Naive thymus-derived CD4-positive, alpha-beta T cell (primary cell): ENCODE results near the gene HRAS. TPM values are rescaled to one million over a fixed set of nuclear protein-coding genes. Genes with fewer than 3 reads are reported as not detected.
A peak's percentile ranks its signal among the peaks of the same experiment; 100 is the strongest.

Experiments used
- ATAC-seq: fragments of 150-1000 bp; cut with Tn5 transposase; 2 replicates; pipeline ENCODE4 v1.10.0; 2021; ENCODE audit warnings: mild to moderate bottlenecking, moderate library complexity
- CTCF ChIA-PET: fragments of 350-600 bp; sonication (Branson Sonifier 250); formaldehyde crosslinking; loops from one replicate; lab custom pipeline; 2021; ENCODE audit warnings: antibody characterized with exemption; lab: Charles Lee
- POLR2A ChIA-PET: fragments of 350-600 bp; sonication (Branson Sonifier 250); formaldehyde crosslinking; loops from one replicate; lab custom pipeline; 2021; ENCODE audit warnings: antibody characterized with exemption, inconsistent platforms; lab: Charles Lee
- DNase-seq, 9 donors: peaks; one replicate each; pipeline versions ENCODE4 v3.0.0 to v3.0.0-alpha.2; 2020 to 2022; ENCODE audit warnings: mixed read lengths in 1 of 9
- H3K27ac ChIP-seq: one replicate; pipeline ENCODE4 v1.7.0; 2013; ENCODE audit warnings: mild to moderate bottlenecking, low read depth, low read length, moderate library complexity
- H3K27me3 ChIP-seq, 2 donors: one replicate each; pipeline ENCODE4 v1.7.0; 2013; ENCODE audit warnings: low read length in 2 of 2, mild to moderate bottlenecking in 2 of 2, moderate library complexity in 2 of 2; ENCODE audit not compliant: control insufficient read depth in 2 of 2, insufficient read depth in 2 of 2
- H3K36me3 ChIP-seq, 3 experiments: 1 replicate in 2 of 3; 2 replicates in 1 of 3; pipeline ENCODE4 v1.7.0; 2013; ENCODE audit warnings: low read length in 3 of 3, mild to moderate bottlenecking in 3 of 3, moderate library complexity in 1 of 3; ENCODE audit not compliant: insufficient read depth in 3 of 3, control insufficient read depth in 2 of 3
- H3K4me1 ChIP-seq, 2 donors: one replicate each; pipeline ENCODE4 v1.7.0; 2013; ENCODE audit warnings: low read length in 2 of 2, mild to moderate bottlenecking in 2 of 2, moderate library complexity in 1 of 2; ENCODE audit not compliant: control insufficient read depth in 2 of 2, insufficient read depth in 2 of 2
- H3K4me3 ChIP-seq: 2 replicates; pipeline ENCODE4 v1.7.0; 2013; ENCODE audit warnings: mild to moderate bottlenecking, low read length
- H3K9me3 ChIP-seq, 3 experiments: 1 replicate in 2 of 3; 2 replicates in 1 of 3; pipeline ENCODE4 v1.7.0; 2013; ENCODE audit warnings: low read length in 3 of 3; ENCODE audit not compliant: control insufficient read depth in 2 of 3
- H3K27ac Mint-ChIP-seq, 9 donors: one replicate each; pipeline ENCODE4 v1.8.0; 2020 to 2022; ENCODE audit warnings: mixed read lengths in 9 of 9, mild to moderate bottlenecking in 8 of 9, moderate library complexity in 5 of 9, inconsistent platforms in 2 of 9
- H3K27me3 Mint-ChIP-seq, 5 donors: one replicate each; pipeline ENCODE4 v1.8.0; 2021 to 2022; ENCODE audit warnings: mixed read lengths in 5 of 5, mild to moderate bottlenecking in 1 of 5
- H3K36me3 Mint-ChIP-seq, 5 donors: one replicate each; pipeline ENCODE4 v1.8.0; 2020 to 2022; ENCODE audit warnings: mixed read lengths in 5 of 5, mild to moderate bottlenecking in 3 of 5, inconsistent platforms in 1 of 5
- H3K4me1 Mint-ChIP-seq, 7 donors: one replicate each; pipeline ENCODE4 v1.8.0; 2020 to 2022; ENCODE audit warnings: mixed read lengths in 7 of 7, mild to moderate bottlenecking in 3 of 7, inconsistent platforms in 1 of 7
- H3K4me3 Mint-ChIP-seq, 10 donors: one replicate each; pipeline ENCODE4 v1.8.0; 2020 to 2022; ENCODE audit warnings: mild to moderate bottlenecking in 10 of 10, mixed read lengths in 10 of 10, moderate library complexity in 6 of 10, inconsistent platforms in 2 of 10
- H3K9me3 Mint-ChIP-seq, 11 donors: one replicate each; pipeline ENCODE4 v1.8.0; 2020 to 2022; ENCODE audit warnings: mixed read lengths in 11 of 11, mild to moderate bottlenecking in 4 of 11, inconsistent platforms in 1 of 11, moderate library complexity in 1 of 11
- intact Hi-C, 2 donors: fragments of 100-400 bp; cut with micrococcal nuclease; formaldehyde crosslinking; loops; one replicate each; pipeline ENCODE4 v1.15.1; 2023
- polyA plus RNA-seq, 2 donors: library from polyadenylated mRNA; unstranded; fragments of 300-500 nt; fragmentation: Illumina TruSeq; gene quantifications; one replicate each; pipeline ENCODE4 v1.2.3, GENCODE V29; 2021
- total RNA-seq, 6 experiments: library from RNA in 5 of 6; stranded (reverse) in 5 of 6; gene quantifications; 1 replicate in 5 of 6; 2 replicates in 1 of 6; pipeline ENCODE4 v1.2.3 and lab custom pipeline; 2021 to 2026

HRAS gene
- total and polyA plus RNA-seq, 7 experiments from 2014 or later = 12.6 to 52.0 (median 29.0) TPM

- H3K4me1 ChIP-seq = peaks cover 20 to 21% of the 10 kb centered on the region in 2 donors
- POLR2A ChIA-PET = interaction anchor here (1.0 to 4.0 kb wide), 4 partner anchors 17 to 330 kb away, joined by 3 to 26 read pairs (median 8); partner anchors contain the start of genes BET1L, RIC8A and RNH1
- Mint-ChIP-seq H3K27ac (peak overlapping the region in 5 of 9 donors; percentile 49 to 85 (median 69)), H3K4me1 (peaks cover 5 to 16% (median 11%) of the 10 kb centered on the region in 7 donors), H3K27me3 (no peaks in the 10 kb centered on the region), H3K4me3 (peak overlapping the region; percentile 48 to 95 (median 59)), H3K36me3 (peaks cover 0 to 2% (median 0%) of the 10 kb centered on the region in 5 donors), H3K9me3 (no peaks in the 10 kb centered on the region)
- no peak for DNase-seq
- intact Hi-C loops = loop anchor here (1.0 to 5.0 kb wide), 10 partner anchors 17 to 259 kb away; partner anchors contain the start of genes DEAF1 (in 2 of the 2), LMNTD2 (in 2 of the 2), RASSF7 (in 2 of the 2) and TMEM80 (in 2 of the 2)
- H3K9me3 ChIP-seq = no peaks in the 10 kb centered on the region
- peak overlapping the region; percentile 66 for H3K4me3 ChIP-seq
- CTCF ChIA-PET = interaction anchor here (2.5 kb wide), 1 partner anchor 19 kb away, joined by 7 read pairs; no protein-coding TSS in a partner anchor
- H3K36me3 ChIP-seq = peaks cover 0 to 11% (median 0%) of the 10 kb centered on the region in 3 experiments
- no peaks in the 10 kb centered on the region for H3K27me3 ChIP-seq
- peak overlapping the region; percentile 60 for H3K27ac ChIP-seq
- ATAC-seq = no peak
Measured at GRCh38 chr11:537622-538430, 2.5 kb upstream of the HRAS start.

GRCh38 chr11:536841-537621, 1.7 kb upstream of the HRAS start, which contains the start of gene LRRC56:
LRRC56 (plus strand) TSS chr11:537527; CDS start chr11:540685, 3,158 bp downstream.
- Histone ChIP-seq H3K27ac (peak within 1 kb of the TSS; percentile 75), H3K27me3 (no peaks in the 10 kb centered on the region), H3K4me1 (peaks cover 20 to 21% of the 10 kb centered on the region in 2 donors), H3K36me3 (peaks cover 0 to 19% (median 0%) of the 10 kb centered on the region in 3 experiments), H3K9me3 (no peaks in the 10 kb centered on the region), H3K4me3 (peak within 1 kb of the TSS; percentile 66)
- peak within 1 kb of the TSS; percentile 84 to 96 (median 91) for H3K27ac Mint-ChIP-seq
- ATAC-seq (peak; percentile 53), DNase-seq (peak; percentile 74 to 92 (median 77))
- peaks cover 0 to 3% (median 0%) of the 10 kb centered on the region in 5 donors for H3K36me3 Mint-ChIP-seq
- H3K4me3 Mint-ChIP-seq = peak within 1 kb of the TSS; percentile 87 to 97 (median 91)
- ChIA-PET CTCF (interaction anchor here (1.1 to 2.5 kb wide), 2 partner anchors 19 to 190 kb away, joined by 4 to 7 read pairs; no protein-coding TSS in a partner anchor), POLR2A (interaction anchor here (1.0 to 4.0 kb wide), 12 partner anchors 9 to 330 kb away, joined by 3 to 26 read pairs (median 4); partner anchors contain the start of genes BET1L, DEAF1, IRF7 and RIC8A)
- no peaks in the 10 kb centered on the region for H3K9me3 Mint-ChIP-seq
- intact Hi-C loops = loop anchor here (1.0 to 5.0 kb wide), 10 partner anchors 18 to 260 kb away; partner anchors contain the start of genes DEAF1 (in 2 of the 2), LMNTD2 (in 2 of the 2), RASSF7 (in 2 of the 2) and TMEM80 (in 2 of the 2)
- no peaks in the 10 kb centered on the region for H3K27me3 Mint-ChIP-seq
- peaks cover 5 to 16% (median 11%) of the 10 kb centered on the region in 7 donors for H3K4me1 Mint-ChIP-seq

- CTCF ChIA-PET = no interaction called here
- Histone ChIP-seq H3K4me1 (peaks cover 20 to 21% of the 10 kb centered on the region in 2 donors), H3K36me3 (peaks cover 0 to 30% (median 0%) of the 10 kb centered on the region in 3 experiments), H3K27ac (peak overlapping the region; percentile 71), H3K9me3 (no peaks in the 10 kb centered on the region), H3K4me3 (no peak overlapping the region), H3K27me3 (no peaks in the 10 kb centered on the region)
- peak; percentile 31 for ATAC-seq
- no peaks in the 10 kb centered on the region for H3K9me3 Mint-ChIP-seq
- no peak overlapping the region for H3K27ac Mint-ChIP-seq
- intact Hi-C loops = loop anchor here (1.0 to 5.0 kb wide), 9 partner anchors 17 to 328 kb away; partner anchors contain the start of genes BET1L (in 2 of the 2), RIC8A (in 2 of the 2), DEAF1 (in 1 of the 2) and PTDSS2 (in 1 of the 2)
- H3K4me1 Mint-ChIP-seq = peaks cover 5 to 16% (median 11%) of the 10 kb centered on the region in 7 donors
- POLR2A ChIA-PET = interaction anchor here (0.6 to 4.0 kb wide), 14 partner anchors 18 to 255 kb away, joined by 3 to 26 read pairs (median 4); partner anchors contain the start of genes DEAF1, IRF7, PHRF1 and RNH1
- peaks cover 0 to 4% (median 0%) of the 10 kb centered on the region in 5 donors for H3K36me3 Mint-ChIP-seq
- peak overlapping the region in 1 of 10 donors; percentile 95 for H3K4me3 Mint-ChIP-seq
- no peak for DNase-seq
- no peaks in the 10 kb centered on the region for H3K27me3 Mint-ChIP-seq
Measured at GRCh38 chr11:535210-535518, 212 bp downstream of the HRAS start.

DNA sequence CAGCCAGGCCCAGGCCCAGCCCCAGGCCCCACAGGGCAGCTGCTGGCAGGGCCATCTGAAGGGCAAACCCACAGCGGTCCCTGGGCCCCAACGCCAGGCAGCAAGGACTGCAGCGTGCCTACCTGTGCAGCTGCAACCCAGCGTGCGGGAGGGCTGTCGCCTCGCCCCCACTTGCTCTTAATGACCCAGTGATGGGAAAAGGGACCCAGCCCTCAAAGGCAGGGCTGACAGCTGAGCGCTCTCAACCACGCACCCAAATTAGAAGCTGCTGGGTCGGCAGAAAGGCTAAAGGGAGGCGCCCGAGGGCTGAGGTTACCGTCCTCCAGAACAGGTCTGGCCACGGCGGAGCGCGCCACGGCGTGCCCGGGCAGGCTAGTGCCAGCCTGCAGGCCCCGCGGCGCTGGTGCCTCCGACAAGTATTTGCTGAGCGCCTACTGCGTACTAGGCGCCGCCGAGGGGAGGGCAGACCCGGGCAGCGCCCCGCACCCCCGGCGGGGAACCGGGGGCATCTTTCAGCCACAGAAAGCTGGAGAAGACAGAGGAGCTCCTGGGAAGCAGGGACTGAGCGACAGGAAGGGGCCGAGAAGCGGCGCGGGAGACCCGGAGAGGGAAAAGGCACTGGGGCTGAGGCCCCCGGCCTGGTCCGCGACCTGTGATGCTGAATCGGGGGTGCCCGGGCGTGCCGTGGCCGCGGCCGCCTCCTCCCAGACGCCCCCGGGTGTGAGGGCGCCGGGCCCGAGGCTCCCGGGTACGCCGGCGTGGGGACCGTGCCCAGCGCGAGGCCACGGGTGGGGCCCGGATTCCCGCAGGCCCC, 773 bp downstream of the HRAS start:
- no peaks in the 10 kb centered on the region for H3K9me3 ChIP-seq
- no peaks in the 10 kb centered on the region for H3K27me3 ChIP-seq
- ChIA-PET POLR2A (interaction anchor here (0.6 to 4.0 kb wide), 7 partner anchors 11 to 274 kb away, joined by 3 to 26 read pairs (median 4); partner anchors contain the start of gene RNH1), CTCF (no interaction called here)
- peaks cover 0 to 30% (median 0%) of the 10 kb centered on the region in 3 experiments for H3K36me3 ChIP-seq
- H3K4me1 Mint-ChIP-seq = peaks cover 5 to 16% (median 11%) of the 10 kb centered on the region in 7 donors
- H3K4me3 ChIP-seq = peak overlapping the region; percentile 59
- ATAC-seq (no peak), DNase-seq (peak in 5 of 9 donors; percentile 30 to 38 (median 34))
- H3K9me3 Mint-ChIP-seq = no peaks in the 10 kb centered on the region
- peak overlapping the region; percentile 71 for H3K27ac ChIP-seq
- H3K4me3 Mint-ChIP-seq = peak overlapping the region; percentile 45 to 83 (median 71)
- H3K36me3 Mint-ChIP-seq = peaks cover 0 to 6% (median 0%) of the 10 kb centered on the region in 5 donors
- intact Hi-C loops = loop anchor here (1.0 to 5.0 kb wide), 9 partner anchors 16 to 327 kb away; partner anchors contain the start of genes BET1L (in 2 of the 2), RIC8A (in 2 of the 2), DEAF1 (in 1 of the 2) and PTDSS2 (in 1 of the 2)
- H3K27ac Mint-ChIP-seq = peak overlapping the region in 3 of 9 donors; percentile 17 to 56 (median 49)
- no peaks in the 10 kb centered on the region for H3K27me3 Mint-ChIP-seq
- peaks cover 20 to 21% of the 10 kb centered on the region in 2 donors for H3K4me1 ChIP-seq

GRCh38 chr11:533586-534395, 1.6 kb downstream of the HRAS start:
- DNase-seq (no peak), ATAC-seq (no peak)
- Histone ChIP-seq H3K4me3 (no peak overlapping the region), H3K4me1 (peaks cover 20 to 21% of the 10 kb centered on the region in 2 donors), H3K36me3 (peaks cover 0 to 30% (median 0%) of the 10 kb centered on the region in 3 experiments), H3K27me3 (no peaks in the 10 kb centered on the region), H3K9me3 (no peaks in the 10 kb centered on the region), H3K27ac (peak overlapping the region; percentile 71)
- POLR2A ChIA-PET = interaction anchor here (0.7 to 4.0 kb wide), 6 partner anchors 12 to 275 kb away, joined by 4 to 26 read pairs (median 4); partner anchors contain the start of gene RNH1
- Mint-ChIP-seq H3K36me3 (peaks cover 0 to 6% (median 0%) of the 10 kb centered on the region in 5 donors), H3K27me3 (no peaks in the 10 kb centered on the region), H3K27ac (no peak overlapping the region), H3K9me3 (no peaks in the 10 kb centered on the region), H3K4me3 (peak overlapping the region in 7 of 10 donors; percentile 33 to 83 (median 73)), H3K4me1 (peaks cover 5 to 16% (median 11%) of the 10 kb centered on the region in 7 donors)
- intact Hi-C loops = loop anchor here in 1 of 2 donors (2.0 kb wide), 1 partner anchor 35 kb away; no protein-coding TSS in a partner anchor
- CTCF ChIA-PET = interaction anchor here (0.6 kb wide), 1 partner anchor 78 kb away, joined by 4 read pairs; no protein-coding TSS in a partner anchor
